ENCODE results near the gene CDC42.

DNA sequence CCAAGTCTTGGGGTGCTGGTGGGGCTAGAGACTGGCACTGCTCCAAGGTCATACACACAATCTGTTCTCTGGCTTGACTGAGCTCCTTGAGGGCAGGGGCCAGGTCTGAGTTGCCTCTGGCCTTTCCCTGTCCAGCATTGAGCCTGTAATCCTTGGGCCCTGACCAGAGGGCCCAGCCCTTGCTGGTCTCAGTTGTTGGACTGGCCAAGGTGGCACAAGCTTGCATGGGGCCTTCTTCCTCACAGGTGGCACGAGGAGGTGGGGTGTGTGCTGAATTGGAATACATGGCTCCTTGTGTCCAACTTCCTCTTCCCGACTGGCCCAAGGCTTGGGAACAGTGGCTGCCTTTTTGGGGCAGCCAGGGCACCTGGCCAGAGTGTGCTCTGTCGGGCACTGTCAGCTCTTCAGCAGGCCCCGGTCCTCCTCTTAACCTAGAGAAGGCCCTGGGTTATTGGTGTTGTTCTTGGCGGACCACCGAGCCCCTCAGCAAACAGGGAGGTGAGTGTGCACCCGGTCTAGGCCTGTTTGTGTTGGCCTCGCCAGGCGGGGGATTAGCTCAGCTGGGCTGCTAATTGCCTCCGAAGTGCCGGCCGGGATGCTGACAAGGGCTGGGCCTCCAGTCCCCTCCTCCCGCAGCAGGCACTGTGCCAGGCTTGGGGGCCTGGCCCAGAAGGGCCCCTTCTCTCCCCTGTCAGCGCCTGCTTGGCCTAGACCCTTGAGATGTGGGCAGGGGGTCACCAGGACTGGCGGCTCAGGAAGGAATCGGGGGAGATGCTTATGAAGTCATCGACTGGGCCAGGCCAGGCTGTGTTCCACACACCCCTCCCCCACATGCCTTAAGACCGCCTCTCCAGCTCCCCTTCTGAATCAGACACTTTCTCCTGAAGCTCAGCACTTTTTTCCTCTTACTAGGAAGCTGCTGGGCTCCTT is 61.8 kb downstream of the CDC42 start:
- no peak for TF ChIP-seq CTCF (conservative IDR thresholded peaks at IDR 0.05 in 1 of 2, IDR thresholded peaks at IDR 0.05 in 1 of 2; ENCODE audit: extremely low read depth in 1 of 2, insufficient read depth in 1 of 2, low read depth in 1 of 2, low read length in 2 of 2)
- no peak for TF ChIP-seq EZH2 (IDR thresholded peaks at IDR 0.05; ENCODE audit: borderline replicate concordance, low read length)
